C4-2B (cell line): ENCODE data around the gene SPHK2.

Experiments used
- CTCF ChIP-seq: fragments of 450-650 bp; conservative IDR thresholded peaks from 2 replicates; pipeline ENCODE4 v1.5.1; 2017; ENCODE audit warnings: mild to moderate bottlenecking
- ZFX ChIP-seq: fragments of 450-650 bp; IDR thresholded peaks from 2 replicates; pipeline ENCODE4 v1.6.1; 2017

- TF ChIP-seq CTCF, result no peak
- no peak for TF ChIP-seq ZFX
These were observed 4.8 kb downstream of the SPHK2 start for GRCh38 chr19:48624067-48624594.
